Measurements from ENCODE around the gene STARD7.
"Not testable (repeated sequence)": the region's sequence is repeated elsewhere in the genome, so short reads cannot be mapped to it uniquely, and the experiment has no call there.

The STARD7 gene

DNA sequence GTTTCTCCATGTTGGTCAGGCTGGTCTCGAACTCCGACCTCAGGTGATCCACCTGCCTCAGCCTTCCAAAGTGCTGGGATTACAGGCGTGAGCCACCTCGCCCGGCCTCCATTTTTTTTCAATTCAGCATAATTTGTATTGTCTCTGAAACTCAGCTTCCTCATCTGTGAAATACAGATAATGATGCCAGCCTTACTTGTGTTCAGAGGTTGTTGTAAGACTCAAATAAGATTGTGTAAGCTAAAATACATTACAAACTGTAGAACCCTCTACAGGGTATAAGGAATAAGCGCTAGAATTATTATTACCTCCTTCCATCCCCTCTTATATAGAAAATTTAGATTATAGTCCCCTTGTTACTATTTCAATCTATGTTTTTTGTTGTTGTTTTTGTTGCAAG is 24.8 kb upstream of the STARD7 start:
- no peak for DNase-seq

DNA sequence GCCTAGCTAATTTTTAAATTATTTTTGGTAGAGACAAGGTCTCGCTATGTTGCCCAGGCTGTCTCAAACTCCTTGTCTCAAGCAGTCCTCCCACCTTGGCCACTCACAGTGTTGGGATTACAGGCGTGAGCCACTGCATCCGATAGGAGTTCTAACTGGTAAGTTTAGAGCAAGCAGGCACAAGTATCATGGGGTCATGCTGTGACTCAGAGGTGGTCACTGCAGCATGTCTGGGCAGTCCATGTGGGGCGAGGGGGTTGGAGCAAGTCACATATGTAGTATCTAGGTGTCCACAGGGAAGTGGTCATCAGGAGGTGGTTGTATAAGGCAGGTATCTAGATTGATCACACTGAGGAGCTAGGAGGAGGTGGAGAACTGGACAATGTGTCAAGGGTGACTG is 22.7 kb upstream of the STARD7 start:
- no peak for DNase-seq

DNA sequence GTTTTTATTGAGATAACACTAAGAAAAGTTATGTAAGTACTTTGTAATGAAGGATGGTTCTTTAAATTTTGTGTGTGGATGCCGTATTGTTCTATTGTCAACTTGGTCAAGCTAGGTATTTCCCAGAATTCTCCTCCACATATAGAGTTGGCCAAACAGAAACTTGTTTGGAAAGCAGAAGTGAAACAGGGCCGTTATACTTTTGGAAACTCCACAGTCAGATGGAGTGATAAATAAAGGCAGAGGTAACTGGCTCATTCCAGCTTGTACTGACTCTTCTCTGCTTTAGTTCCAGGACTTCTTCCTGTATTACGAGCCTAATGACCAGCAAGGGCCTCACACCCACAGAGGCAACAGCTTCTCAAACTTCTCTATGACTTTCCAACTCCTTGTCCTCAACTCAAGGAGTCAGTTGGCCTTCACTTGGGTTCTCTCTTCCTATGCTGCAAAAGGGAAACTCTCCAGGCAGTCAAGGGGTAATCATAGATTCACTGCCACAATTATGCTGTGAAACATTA is 16.4 kb upstream of the STARD7 start:
- no peak for DNase-seq

DNA sequence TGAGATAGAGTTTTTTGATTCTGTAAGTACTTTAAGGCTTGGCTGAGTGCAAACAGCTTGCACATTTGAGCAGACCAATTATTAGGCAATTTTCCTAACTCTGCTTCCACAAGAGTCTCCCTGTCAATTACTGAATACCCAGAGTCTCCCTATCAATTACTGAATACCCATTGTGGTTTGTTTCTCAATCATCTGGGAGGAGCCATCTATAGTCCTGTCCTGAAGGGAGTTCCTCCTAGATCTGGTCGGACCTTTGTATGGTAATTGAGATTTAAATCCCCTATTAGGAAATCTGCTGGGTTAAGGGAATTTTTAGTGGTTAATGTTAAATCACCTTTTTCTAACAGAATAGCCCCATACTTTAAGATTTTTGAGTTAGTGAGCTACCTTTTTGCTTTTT is 12.5 kb upstream of the STARD7 start:
- DNase-seq: not testable (repeated sequence)

DNA sequence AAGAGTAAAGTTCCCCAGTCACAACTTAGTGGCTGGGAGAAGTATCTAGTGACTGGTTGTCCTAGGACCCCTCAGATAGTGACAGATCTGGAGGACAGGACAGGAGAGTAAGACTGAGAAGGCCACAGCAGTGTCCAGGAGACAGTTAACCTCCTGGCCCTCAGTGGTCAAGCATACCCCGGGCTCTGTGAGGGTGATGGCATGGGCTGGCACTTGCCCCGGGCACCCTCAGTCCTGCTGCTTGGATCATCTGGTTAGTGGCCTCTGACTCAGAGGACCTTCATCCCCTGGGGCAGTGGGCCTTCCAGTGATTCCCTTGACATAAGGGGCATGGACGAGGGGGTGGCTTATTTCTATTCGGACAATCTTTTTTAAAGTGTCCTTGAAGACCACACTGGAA is 11.3 kb upstream of the STARD7 start:
- DNase-seq: not testable (repeated sequence)

DNA sequence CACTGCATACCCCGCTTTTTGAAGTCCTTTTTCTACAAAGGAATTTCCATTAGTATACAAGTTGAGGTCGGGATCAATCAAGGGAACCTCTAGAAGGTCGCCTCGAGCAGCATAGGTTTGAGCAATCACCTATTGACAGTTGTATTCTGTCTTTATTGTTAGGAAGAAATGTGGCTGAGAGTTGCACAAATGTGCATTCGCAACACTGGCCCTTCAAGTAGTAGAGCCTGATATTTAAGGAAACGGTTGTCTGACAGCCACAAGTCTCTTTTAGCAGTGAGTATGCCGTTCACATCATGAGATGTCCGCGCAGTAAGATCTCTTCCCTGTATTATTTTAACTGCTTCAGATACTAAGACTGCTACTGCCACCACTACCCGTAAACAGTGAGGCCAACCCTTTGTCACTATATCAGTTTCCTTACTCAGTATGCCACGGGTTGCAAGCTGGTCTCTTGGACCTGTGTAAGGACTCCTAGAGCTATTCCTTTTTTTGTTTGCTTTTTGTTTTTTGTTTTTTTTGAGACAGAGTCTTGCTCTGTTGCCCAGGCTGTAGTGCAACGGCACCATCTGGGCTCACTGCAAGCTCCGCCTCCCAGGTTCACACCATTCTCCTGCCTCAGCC is 10.0 kb upstream of the STARD7 start:
- no peak for DNase-seq

DNA sequence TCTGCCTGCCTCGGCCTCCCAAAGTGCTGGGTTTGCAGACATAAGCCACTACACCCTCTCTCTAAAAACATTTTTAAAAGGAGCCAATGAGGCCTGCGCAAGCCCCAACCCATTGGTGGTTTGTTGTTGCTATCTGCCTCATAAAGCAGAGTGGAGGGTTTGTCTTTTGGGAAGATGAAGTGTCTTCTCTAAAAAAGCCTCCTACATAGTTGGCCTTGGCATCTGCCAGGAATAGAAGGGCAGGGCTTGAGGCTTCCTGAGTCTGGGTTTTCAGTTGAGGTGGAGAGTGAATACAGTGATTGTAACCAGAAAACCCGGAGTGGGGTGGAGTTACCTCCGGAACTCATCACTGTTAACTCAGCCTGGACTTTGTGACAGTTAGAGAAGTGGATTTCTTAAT is 5.9 kb upstream of the STARD7 start:
- no peak for DNase-seq

DNA sequence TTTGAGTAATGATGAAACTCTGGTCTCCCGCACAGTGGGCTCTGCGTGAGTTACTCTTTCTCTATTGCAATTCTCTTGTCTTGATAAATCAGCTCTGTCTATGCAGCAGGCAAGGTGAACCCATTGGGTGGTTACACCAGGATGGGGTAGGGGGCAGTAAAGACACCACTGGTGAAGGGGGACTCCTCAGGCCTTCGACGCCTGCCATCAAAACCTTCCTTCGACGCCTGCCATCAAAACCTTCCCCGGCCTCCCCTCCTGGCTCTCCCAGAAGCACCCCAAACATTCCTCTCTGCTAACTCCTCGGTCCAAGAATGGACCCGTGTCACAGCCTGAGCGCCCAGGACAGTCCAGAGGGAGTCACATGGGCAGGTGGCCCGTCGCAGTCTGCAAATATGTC is 4.8 kb upstream of the STARD7 start:
- DNase-seq: no peak

DNA sequence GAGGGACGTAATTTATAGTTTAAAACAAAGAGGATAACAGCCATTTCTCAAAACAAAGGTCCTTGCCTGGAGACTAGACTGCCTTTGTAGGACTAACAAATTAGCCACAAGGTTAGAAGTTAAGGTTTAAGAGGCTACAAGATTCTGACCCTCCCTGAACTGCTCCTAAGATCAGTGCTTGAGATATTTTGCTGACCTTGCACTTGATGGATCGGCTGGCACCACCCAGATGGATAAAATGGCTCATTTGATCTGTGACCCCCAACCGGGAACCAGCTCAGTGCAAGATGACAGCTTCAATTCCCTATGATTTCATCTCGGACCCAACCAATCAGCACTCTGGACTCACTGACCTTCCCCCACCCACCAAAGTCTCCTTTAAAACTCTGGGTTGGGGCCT is 3.7 kb upstream of the STARD7 start:
- no peak for DNase-seq

DNA sequence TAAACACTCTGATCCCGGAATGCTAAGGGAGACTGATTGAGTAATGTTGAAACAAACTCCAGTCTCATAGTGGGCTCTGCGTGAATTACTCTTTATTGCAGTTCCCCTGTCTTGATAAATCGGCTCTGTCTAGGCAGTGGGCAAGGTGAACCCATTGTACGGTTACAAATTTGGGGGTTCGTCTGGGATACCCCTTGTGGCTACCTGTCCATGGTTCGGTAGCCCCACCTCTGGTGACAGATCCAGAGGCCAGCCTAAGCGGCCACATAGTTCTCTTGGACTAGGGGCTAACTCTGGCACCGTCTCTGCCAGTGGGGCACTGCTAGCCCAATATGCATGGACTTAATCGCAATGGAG is 1.1 kb upstream of the STARD7 start:
- no peak for DNase-seq

DNA sequence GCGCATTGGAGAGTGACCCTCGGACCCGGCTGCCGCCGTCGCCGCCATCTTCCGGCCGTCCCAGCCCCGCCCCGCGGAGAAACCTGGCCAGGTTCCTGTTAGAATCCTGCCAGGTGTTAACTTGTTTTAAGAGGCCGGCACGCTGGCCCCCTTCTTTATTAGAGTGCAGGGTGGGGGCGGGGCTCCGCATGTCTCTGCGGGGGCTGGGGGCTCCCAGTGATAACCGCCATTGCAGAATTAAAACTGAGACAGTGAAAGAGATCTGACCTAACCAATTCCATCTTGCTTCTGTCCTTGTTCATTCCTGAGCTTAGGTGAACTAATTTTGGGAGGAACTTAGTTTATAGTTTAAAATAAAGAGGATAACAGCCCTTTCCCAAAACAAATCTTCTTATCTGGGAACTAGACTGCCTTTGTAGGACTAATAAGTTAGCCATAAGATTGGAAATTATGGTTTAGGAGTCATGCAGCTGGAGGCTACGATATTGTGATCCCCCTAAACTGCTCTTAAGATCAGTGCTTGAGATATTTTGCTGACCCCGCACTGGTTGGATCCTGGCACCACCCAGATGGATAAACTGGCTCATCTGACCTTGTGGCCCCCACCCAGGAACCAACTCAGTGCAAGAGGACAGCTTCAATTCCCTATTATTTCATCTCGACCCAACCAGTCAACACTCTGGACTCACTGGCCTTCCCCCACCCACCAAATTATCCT is 543 bp upstream of the STARD7 start:
- no peak for DNase-seq

DNA sequence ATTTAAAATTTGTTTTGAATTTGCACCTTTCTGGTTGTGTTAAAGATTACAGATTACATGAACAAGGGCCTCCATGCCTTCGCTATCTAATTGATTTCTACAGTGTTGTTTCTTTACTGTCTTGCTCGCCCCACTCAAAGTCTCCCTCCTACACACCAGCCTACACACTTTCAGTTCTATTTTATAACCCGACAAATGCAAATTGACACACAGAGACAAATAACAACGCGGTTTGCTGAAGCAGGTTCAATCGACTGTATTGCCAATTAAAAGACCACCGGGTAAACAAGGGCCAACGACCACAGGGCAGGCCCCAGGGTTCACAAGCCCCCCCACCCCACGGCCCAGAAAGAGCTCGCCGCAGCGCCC is 869 bp downstream of the STARD7 start:
- DNase-seq: no peak

DNA sequence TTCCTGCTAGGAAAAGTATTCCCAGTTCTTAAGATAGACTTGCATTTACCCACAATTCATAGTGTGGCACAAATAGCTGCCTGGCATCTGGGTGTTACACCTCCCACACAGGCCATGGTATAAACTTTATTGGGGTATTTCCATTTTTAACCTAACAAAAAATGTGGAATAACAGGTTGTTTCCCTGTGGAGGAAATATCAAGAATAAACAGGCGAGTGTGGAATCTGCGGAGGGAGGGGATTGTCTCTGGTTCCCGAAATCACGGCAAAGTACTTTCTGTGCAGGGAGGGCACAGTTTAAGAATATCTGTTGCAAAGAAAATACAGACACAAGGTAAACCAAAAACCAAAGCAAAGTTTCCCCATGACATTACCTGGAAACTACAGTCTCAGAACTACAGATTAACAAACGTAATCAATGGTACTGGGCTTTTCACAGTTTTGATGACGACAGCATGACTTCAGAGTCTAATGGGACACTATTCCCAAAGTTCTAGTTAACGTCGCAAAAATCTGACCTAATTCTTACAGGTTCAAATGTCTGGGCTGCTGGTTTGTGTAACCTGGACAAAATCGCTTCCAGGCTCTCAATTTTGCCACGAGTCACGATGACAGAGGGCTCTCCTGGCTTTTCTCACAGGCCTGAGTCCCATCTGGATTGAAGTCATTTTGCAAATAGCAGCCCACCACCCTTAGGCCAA is 1.4 kb downstream of the STARD7 start:
- DNase-seq: peak; percentile 9

DNA sequence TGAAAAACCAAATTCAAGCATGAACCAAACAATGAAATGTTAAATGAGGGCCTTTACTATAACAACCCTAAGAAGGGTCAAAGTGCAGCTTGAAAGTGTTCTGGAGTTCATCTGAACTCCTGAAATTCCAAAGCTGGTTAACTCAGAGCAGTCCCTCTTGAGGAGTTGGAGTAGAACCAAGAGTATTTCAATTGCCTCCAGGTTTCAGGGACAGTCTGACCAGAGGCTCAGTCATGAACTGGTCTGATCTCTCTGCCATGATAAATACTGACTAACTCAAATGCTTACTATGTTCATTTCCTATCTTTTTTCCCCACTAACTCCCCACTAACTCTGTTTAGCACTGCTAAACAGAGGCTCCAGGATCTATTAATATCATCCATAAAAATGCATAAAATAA is 2.7 kb downstream of the STARD7 start:
- DNase-seq: no peak

DNA sequence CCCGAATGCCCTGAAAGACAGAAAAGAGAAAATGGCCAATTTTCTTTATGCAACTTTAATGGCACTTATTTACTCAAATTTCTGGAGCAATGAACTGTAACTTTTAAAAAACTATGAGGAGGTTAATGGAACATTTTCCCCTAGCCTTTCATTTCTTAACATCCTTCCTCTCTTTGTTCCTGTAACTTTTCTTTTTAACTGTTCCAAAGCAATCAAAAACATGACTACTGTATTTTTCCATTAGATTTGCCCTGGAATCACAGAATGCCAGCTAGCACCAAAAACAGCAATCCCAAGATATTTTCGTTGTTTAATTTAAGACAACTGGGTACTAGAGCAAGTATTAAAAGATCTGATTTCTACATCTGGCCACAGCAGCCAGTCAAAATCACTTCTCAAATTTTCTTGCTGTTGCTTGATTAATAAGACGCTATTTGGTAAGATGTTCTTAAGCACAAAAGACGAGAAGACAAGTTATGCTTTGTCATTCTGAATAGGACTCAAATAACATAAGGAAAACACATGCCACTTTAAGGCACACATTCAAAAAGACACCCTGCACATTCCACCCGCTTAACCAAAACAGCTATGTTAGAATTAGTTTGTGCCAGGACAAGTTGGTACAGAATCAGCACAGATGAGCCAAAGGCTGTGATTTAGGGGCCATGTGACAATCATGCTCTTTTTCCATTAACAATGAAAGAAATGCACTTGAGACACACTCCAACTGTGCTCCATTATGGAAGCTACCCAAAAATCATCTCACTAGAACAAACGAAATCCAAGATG is 3.6 kb downstream of the STARD7 start:
- no peak for DNase-seq

DNA sequence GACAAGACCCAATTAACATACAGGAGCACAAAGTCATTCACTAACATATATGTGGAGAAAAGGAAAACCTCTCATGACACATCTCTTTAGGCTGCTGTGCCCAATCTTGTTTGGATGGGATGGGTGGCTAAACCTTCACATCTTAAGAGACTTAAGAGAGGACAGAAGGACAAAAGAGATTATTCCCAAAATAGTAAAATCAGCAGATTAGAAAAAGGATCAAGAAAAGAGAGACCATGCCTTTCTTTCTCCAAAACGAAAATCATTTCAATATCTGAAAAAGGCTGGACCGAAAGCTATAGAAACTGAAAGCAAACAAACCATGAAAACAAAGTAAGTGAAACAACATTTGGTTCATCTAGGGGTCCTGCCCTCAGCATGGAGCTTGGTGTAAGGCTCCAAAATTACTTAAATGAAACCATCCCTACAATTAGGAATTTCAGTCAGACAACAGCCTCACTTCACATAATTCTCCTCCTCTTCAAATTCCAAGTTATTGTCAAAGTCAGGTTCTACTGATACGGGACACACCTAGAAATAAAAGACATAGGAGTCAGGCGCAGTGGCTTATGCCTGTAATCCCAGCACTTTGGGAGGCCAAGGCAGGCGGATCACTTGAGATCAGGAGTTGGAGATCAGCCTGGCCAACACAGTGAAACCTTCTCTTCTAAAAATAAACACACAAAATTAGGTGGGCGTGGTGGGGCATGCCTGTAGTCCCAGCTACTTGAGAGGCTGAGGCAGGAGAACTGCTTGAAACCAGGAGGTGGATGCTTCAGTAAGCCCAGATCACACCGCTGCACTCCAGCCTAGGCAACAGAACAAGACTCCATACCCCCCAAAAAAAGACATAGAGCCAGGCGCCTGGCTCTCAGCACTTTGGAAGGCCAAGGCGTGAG is 5.2 kb downstream of the STARD7 start:
- DNase-seq: no peak

DNA sequence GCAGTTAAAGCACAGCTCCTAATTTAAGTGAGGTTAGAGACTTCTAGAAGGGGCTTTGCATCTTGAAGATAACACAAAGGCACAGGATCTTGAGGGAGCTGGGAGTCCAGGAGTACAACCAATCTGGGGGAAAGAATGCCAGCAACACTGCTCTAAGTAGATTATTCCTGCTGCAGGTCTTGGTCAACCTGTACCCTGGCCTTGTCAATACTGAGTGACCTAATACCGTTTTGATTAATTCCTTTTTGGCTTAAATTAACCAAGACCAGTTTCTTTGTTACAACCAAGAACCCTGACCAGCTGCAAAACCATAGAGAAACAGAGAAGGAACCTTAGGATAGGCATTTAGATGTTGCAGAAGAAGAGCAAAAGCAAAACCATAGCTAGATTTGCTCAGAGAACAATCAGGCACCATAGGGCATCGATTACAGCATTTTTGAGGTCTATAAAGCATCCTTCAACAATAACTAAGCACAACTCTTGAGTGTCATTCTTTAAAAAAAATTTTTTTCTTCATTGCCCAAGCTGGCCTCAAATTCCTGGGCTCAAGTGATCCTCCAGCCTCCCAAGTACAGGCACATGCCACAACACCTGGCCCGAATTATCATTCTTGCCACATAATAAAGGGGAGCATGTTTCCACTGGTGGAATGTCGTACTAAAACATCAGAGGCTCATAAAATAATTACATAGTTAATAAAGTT is 6.3 kb downstream of the STARD7 start:
- DNase-seq: no peak

DNA sequence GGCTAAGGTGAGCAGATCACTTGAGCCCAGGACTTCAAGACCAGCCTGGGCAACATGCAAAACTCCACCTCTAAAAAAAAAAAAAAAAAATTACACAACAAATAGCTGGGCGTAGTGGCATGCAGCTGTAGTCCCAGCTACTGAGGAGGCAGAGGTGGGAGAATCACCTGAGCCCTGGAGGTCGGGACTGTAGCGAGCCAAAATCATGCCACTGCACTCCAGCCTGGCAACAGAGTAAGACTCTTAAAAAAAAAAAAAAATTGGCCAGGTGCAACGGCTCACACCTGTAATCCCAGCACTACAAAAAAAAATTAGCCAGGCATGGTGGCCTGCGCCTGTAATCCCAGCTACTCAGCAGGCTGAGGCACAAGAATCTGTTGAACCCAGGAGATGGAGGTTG is 7.3 kb downstream of the STARD7 start:
- DNase-seq: no peak

DNA sequence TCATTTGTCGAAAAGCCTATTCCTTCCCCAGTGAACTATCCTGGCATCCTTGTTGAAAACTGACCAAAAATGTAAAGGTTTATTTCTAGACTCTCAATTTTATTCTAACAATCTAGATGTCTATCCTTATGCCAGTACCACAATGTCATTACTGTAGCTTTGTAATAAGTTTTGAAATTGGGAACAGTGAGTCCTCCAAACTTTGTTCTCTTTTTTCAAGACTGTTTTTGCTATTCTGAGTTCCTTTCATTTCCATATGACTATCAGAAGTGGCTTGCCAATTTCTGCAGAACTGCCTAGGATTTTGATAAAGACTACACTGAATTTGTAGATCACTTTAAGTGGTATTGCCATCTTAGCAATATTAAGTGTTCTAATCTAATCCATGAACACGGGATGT is 9.7 kb downstream of the STARD7 start:
- no peak for DNase-seq

DNA sequence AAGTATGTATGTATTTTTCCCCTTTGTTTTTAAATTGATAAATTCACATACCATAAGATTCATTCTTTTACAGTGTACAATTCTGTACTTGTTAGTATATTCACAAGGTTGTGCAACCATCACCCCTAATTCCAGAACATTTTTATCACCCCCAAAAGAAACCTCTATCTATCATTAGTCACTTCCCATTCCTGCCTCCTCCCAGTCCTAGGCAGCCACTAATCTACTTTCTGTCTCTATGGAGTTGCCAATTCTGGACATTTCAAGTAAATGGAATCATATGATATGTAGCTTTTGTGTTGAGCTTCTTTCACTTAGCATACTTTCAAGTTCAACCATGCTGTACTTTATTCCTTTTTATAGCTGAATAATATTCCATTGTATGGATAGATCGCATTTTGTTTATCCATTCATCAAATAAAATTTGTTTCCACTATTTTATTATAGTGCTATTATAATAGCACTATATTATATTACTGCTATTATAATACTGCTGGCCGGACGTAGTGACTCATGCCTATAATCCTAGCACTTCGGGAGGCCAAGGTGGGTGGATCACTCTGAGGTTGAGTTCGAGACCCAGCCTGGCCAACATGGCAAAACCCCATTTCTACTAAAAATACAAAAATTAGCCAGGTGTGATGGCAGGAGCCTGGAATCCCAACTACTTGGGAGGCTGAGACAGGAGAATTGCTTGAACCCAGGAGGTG is 10.9 kb downstream of the STARD7 start:
- DNase-seq: no peak

DNA sequence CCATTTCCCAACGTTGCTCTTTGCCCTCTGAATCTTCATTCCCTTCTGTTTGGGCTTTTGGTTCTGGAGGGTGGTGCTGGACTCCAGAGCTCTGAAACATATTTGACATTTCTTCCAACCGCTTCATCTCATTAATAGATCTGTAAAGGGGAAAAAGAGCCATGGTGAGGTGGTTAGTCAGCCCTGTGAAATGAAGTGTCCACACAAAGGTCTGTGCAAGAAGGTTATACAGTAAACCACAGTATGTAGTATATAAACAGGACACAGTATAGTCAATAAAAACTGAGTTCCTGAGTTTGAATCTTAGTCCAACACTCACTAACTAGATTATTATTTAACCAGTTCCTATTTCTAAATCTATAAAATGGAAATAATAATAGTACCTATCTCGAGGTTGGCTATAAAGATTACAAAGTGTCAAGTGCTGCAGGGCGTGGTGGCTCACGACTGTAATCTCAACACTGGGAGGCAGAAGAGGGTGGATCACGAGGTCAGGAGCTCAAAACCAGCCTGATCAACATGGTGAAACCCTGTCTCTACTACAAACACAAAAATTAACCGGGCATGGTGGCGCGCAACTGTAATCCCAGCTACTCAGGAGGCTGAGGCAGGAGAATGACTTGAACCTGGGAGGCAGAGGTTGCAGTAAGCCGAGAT is 13.1 kb downstream of the STARD7 start:
- no peak for DNase-seq

All from activated CD4-positive, alpha-beta T cell treated with anti-CD3 and anti-CD28 coated beads for 48 hours (primary cell).